ENCODE data around the gene GRAMD1A.

Gene GRAMD1A

GRCh38 chr19:35042954-35043604 is 43.0 kb downstream of the GRAMD1A start:
- no peak overlapping the region for H3K4me3 ChIP-seq (ENCODE audit: low read depth, low read length)
- TF ChIP-seq MAX (IDR thresholded peaks at IDR 0.05; ENCODE audit: low read depth, low read length), result no peak
- DNase-seq (ENCODE audit: low read depth), result no peak

- no peak overlapping the region for H3K4me3 ChIP-seq (ENCODE audit: low read depth, low read length)
- no peak for DNase-seq (ENCODE audit: low read depth)
- TF ChIP-seq POLR2A (IDR thresholded peaks at IDR 0.05; ENCODE audit: extremely low read depth, insufficient read length) (no peak), CTCF (IDR thresholded peaks at IDR 0.05; ENCODE audit: low read depth, low read length) (no peak), MAX (IDR thresholded peaks at IDR 0.05; ENCODE audit: low read depth, low read length) (no peak)
Measured at GRCh38 chr19:35043906-35044305, 43.8 kb downstream of the GRAMD1A start.

GRCh38 chr19:35044317-35045117 is 44.4 kb downstream of the GRAMD1A start:
- no peak overlapping the region for H3K4me3 ChIP-seq (ENCODE audit: low read depth, low read length)
- TF ChIP-seq CTCF (IDR thresholded peaks at IDR 0.05; ENCODE audit: low read depth, low read length), result peak; percentile 84
- no peak for TF ChIP-seq MYC (IDR thresholded peaks at IDR 0.05; ENCODE audit: low read depth, low read length)
- DNase-seq (ENCODE audit: low read depth), result peak; percentile 54

- no peak overlapping the region for H3K4me3 ChIP-seq (ENCODE audit: low read depth, low read length)
- TF ChIP-seq POLR2A (IDR thresholded peaks at IDR 0.05; ENCODE audit: extremely low read depth, insufficient read length), result no peak
- TF ChIP-seq CTCF (IDR thresholded peaks at IDR 0.05; ENCODE audit: low read depth, low read length), result peak; percentile 28
- no peak for TF ChIP-seq MAX (IDR thresholded peaks at IDR 0.05; ENCODE audit: low read depth, low read length)
- TF ChIP-seq MYC (IDR thresholded peaks at IDR 0.05; ENCODE audit: low read depth, low read length), result no peak
- peak; percentile 62 for DNase-seq (ENCODE audit: low read depth)
Measured at GRCh38 chr19:35045667-35046300, 45.7 kb downstream of the GRAMD1A start.

- no peak overlapping the region for H3K4me3 ChIP-seq (ENCODE audit: low read depth, low read length)
- no peak for DNase-seq (ENCODE audit: low read depth)
- TF ChIP-seq MYC (IDR thresholded peaks at IDR 0.05; ENCODE audit: low read depth, low read length) (no peak), POLR2A (IDR thresholded peaks at IDR 0.05; ENCODE audit: extremely low read depth, insufficient read length) (no peak)
Measured at GRCh38 chr19:35046461-35046860, 46.3 kb downstream of the GRAMD1A start.

GRCh38 chr19:35048911-35049411 is 48.8 kb downstream of the GRAMD1A start:
- no peak for DNase-seq (ENCODE audit: low read depth)
- no peak overlapping the region for H3K4me3 ChIP-seq (ENCODE audit: low read depth, low read length)
- TF ChIP-seq POLR2A (IDR thresholded peaks at IDR 0.05; ENCODE audit: extremely low read depth, insufficient read length), result no peak
- TF ChIP-seq CTCF (IDR thresholded peaks at IDR 0.05; ENCODE audit: low read depth, low read length), result no peak
- no peak for TF ChIP-seq MAX (IDR thresholded peaks at IDR 0.05; ENCODE audit: low read depth, low read length)
- no peak for TF ChIP-seq MYC (IDR thresholded peaks at IDR 0.05; ENCODE audit: low read depth, low read length)

Measured in NB4 (cell line).